GM20000 (cell line): ENCODE measurements around the gene CSRP3.

ENCODE experiments used
- DNase-seq: peaks from one replicate; pipeline ENCODE4 v3.0.0; 2012; ENCODE audit warnings: low spot score
- CTCF ChIP-seq: IDR thresholded peaks from 2 replicates; pipeline ENCODE4 v1.5.1; 2012; ENCODE audit warnings: mild to moderate bottlenecking, control low read depth; ENCODE audit errors: extremely low read depth, missing control alignments

CSRP3 gene

GRCh38 chr11:19208959-19209546 is 7.3 kb upstream of the CSRP3 start:
- no peak for DNase-seq
- no peak for TF ChIP-seq CTCF

GRCh38 chr11:19208181-19208580 is 6.4 kb upstream of the CSRP3 start:
- TF ChIP-seq CTCF: no peak
- no peak for DNase-seq

GRCh38 chr11:19204836-19205235 is 3.1 kb upstream of the CSRP3 start:
- DNase-seq: no peak
- TF ChIP-seq CTCF: no peak

GRCh38 chr11:19200410-19201201 is 1.2 kb downstream of the CSRP3 start:
- no peak for TF ChIP-seq CTCF

GRCh38 chr11:19199771-19200170 is 2.0 kb downstream of the CSRP3 start:
- TF ChIP-seq CTCF: no peak
- no peak for DNase-seq

More at GRCh38 chr11:19200410-19201201, 1.2 kb downstream of the CSRP3 start:
- no peak for DNase-seq

- DNase-seq: no peak
- TF ChIP-seq CTCF: no peak
These were observed 2.7 kb downstream of the CSRP3 start for GRCh38 chr11:19199048-19199447.

- no peak for DNase-seq
- TF ChIP-seq CTCF: no peak
These were observed 5.4 kb downstream of the CSRP3 start for GRCh38 chr11:19196432-19196831.
